IPS DF 4.7 (cell line): ENCODE results near the gene ACOX3.
"Not testable (repeated sequence)": the region's sequence is repeated elsewhere in the genome, so short reads cannot be mapped to it uniquely, and the experiment has no call there.

ENCODE experiments used
- DNase-seq: peaks from one replicate; pipeline ENCODE4 v3.0.0-alpha.2; 2013; ENCODE audit warnings: low spot score; ENCODE audit errors: extremely low read depth

Gene ACOX3

DNA sequence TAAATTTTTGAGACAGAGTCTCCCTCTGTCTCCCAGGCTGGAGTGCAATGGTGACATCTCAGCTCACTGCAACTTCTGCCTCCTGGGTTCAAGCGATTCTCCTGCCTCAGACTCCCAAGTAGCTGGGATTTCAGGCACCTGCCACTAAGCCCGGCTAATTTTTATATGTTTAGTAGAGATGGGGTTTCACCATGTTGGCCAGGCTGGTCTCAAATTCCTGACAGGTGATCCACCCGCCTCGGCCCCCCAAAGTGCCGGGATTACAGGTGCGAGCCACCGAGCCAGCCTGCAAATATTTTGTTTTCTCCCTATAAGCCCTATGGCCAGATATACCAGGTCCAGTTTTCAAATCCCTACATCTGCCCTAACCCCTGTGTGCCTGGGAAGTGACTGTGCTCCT is 99.2 kb downstream of the ACOX3 start:
- DNase-seq: not testable (repeated sequence)

- DNase-seq: no peak
Measured at GRCh38 chr4:8340781-8341241, 99.7 kb downstream of the ACOX3 start.

DNA sequence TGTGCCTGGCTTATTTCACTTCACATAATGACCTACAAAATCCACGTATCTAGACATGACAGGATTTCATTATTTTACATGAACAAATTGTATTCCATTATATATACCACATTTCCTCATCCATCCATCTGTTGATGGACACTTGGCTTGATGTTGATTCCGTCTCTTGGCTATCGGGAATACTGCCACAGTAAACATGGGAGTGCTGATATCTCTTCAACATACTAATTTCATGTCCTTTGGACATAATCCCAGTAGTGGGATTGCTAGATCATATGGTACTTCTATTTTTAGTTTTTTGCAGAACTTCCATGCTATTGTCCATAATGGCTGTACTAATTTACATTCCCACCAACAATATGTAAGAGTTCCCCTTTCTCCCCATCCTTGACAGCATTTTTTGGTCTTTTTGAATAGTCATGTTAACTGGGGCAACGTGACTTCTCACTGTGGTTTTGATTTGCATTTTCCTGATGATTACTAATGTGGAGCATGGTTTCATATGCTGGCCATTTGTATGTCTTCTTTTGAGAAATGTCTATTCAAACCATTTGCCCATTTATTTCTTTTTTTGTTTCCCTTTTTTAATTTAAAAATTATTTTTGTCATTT is 102.1 kb downstream of the ACOX3 start:
- no peak for DNase-seq

DNA sequence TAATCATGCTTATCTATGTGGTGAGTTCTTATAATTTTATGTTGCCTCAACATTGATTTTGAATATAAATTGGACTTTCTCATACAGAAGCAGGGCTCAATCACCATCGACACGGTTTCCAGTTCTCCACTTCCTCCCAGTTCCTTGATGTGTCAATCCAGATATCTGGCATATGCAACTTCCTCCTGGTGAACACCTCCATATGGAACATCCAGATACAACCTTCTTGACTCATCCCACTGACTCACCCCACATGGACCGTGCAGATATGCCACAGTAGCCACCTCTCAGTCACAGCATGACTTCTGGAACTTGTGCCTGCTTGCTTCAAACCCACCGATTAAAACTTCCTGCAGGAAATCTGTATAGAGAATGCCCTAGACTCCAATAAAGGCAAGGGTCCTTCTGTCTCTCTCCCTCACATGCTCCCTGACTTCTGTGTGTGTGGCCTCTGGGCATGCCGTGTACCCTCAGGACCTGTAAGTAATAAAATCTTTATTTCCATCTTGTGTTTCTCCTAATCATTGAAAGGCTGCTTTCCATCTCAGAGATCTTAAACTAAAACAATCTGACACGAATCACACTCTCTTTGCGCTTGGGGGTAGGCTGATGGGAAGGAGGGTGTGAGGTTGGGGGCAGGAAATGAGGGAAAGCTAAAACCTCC is 104.0 kb downstream of the ACOX3 start:
- DNase-seq: no peak

- DNase-seq: no peak
Measured at GRCh38 chr4:8335848-8336247, 104.7 kb downstream of the ACOX3 start.

DNA sequence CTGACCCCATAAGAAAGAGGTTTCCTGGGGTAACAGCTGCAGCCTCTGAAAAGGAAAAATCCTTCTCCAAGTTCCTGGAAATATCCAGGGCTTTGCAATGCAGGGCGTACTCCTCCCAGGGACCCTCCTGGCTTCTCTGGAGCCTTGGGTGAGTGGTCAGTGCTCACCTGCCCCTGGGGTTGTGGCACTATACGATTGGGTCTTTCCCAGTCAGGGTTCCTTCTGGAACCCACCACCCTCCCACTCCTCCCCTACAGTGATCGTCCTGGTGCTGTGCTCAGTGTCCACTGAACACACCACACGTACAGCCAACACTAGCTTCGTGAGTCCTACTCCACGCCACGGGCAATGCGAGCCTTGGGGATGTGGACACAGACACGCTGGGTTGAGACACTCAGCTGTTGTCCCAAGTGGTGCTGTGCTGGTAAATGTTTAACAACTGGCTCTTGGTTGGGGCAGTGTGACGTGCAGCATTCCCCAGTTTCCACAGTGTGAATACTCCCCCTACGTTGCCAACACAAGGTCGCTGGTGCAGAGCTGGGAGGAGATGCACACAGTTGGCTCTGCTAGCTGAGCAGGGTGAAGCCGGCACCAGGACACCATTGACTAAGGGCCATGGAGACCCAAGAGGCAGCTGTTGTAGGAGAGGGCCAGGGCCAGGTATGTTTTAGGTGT is 105.6 kb downstream of the ACOX3 start:
- no peak for DNase-seq

DNA sequence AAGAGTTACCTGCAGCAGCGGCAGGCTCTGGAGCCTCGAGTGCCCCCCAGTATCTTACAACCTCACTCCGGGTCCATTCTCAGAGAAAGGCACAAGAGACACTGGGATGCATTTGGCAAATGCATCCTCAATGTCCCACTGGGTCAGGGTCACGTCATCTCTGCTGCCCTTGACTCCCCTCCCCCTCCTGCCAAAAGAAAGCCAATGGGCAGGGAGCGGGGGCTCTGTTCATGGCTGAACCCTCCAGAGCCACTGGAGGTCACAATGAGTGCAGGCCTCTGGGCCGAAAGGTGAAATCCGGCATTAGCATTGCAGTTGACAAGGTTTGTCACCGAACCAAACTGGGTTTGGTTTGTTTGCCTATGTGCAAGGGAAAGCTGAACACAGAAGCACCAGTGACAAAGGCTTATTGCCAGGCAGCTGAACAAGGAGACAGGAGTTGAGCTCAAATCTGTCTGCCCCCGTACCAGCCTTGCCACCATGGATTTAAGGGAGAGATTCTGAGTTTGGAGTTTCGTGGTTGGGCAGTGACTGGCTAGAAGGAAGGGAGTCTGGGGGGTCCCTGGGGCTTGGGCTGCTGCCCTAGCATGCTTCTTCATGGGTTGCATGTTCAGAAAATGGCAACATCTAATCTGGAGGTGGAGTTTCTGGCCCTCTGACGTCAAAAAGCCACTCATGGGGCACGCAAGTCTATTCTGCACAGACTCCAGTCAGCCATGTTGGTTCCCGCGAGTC is 106.6 kb downstream of the ACOX3 start:
- DNase-seq: no peak

- no peak for DNase-seq
Measured at GRCh38 chr4:8332891-8333331, 107.6 kb downstream of the ACOX3 start.

- DNase-seq: no peak
Measured at GRCh38 chr4:8332038-8332857, 108.3 kb downstream of the ACOX3 start.

- no peak for DNase-seq
Measured at GRCh38 chr4:8331575-8331955, 109.0 kb downstream of the ACOX3 start.

GRCh38 chr4:8330821-8331574 is 109.5 kb downstream of the ACOX3 start:
- DNase-seq: no peak

DNA sequence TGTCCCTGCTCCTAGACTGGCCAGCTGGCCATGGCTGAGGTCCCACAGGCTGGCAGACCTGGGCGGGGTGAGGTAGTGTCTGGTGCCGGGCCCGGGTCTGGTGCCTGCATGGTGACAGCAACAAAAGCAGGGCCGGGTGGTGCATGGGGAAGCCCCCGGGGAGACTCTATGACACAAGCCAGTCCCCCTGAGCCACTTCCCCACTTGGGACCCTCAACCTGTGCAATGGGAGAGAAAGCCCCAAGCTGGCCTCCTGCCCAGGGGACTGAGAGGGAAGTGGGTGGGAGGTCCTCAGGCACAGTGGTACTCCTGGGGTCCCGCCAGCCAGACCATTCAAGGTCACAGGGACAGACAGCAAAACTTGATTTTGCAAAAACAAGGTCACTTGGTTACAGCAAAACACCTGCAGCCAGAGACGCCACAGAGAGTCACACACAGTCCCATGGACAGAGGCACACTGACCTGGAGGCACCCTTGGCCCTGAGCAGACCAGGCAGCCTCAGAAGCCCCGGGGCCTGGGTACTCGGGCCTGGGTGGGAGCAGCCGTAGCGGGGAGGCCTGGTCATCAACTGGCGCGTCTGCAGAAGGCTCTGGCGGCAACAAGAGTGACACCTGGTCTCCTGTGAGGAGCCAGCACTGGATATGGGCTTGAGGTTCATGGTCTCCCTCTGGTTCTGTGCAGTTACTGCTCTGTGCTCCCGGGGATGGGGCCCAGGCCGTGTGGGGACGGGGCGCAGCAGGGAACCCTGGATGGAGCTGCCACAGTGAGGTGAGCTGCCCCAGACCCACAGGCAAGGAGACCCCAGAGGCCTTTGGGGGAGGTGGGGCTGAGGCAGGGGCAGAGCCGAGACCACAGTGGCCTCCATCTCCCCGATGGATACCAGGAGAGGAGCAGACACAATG is 110.4 kb downstream of the ACOX3 start:
- no peak for DNase-seq

DNA sequence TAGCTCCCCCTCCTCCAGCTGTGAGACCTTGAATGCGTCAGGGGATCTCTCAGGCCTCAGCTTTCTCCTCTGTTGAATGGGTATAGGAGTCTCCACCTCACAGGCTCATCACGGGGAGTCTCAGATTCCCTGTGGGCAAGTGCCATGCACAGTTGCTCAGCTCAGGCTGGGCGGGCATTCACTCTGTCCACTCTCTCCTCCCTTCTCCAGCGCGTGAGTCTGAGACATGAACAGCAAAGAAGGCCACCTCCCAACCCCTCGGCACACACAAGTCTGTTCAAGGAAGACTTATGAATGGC is 111.0 kb downstream of the ACOX3 start:
- DNase-seq: no peak

- no peak for DNase-seq
Measured at GRCh38 chr4:8328866-8329559, 111.5 kb downstream of the ACOX3 start.

DNA sequence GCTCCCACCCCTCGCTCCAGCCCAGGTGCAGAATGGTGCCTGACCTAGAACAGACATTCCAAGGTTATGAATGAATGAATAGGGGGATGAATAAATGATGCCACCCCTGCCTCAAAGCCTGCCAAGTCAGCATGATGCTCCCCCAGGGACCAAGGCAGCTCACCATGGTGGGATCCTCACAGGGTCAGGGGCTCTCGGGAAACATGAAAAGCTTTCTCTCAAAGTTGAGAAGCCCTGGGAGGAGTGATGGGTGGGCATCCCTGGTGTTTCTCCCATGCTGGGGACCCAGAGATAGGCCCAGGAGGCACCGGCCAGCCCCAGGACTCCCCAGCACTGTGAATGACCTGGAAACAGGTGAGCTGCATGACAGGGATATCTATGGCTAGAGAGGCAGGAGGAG is 112.1 kb downstream of the ACOX3 start:
- no peak for DNase-seq

DNA sequence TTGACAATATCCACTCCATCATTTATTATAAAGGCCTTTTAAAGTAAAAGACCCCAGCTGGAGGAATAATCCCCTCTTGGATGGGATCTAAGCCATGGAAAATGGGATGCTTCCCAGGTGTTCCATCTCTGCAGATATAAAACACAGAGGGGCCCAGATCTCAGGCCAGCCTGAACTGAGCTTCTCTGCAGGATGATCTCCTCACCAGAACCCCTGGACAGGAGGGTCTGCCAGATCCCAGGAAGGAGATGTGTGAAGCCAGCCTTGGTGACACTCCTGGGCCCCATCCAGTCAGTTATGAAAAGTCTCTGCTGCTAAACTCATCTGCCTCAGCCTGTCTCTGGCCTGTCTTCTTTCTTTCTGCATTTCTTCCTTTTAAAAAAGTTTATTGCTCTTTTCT is 114.3 kb downstream of the ACOX3 start:
- no peak for DNase-seq

DNA sequence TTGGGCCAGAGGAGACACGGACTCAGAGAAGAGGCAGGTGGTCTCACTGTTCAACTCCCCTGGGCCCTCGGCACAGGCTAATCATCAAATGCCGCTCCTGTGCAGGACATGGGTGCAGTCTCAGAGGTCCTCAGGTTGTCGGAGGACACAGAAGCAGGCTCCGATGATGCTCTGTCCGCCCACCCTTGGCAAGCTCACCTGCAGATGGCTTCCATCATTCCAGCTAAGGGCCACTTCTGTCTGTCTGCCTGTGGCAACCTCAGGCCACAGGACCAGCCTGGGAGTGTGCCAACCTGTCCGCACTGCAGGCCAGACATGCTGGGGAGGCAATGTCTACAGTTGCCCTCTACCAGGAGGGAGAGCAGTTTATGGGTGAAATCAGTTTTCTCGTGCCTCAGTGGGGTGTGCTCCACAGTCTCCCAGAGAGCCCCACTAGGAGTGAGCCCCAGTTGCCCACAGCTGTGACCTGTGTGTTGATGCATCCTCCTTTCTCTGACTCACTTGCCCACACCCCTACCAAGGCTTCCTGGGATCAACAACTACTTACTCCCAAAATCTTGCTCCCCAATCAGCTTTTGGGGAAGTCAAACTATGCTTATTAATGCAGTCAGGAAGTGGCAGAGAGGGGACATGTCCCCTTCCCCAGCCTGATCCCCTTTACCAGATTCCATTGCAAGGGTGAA is 115.1 kb downstream of the ACOX3 start:
- no peak for DNase-seq

DNA sequence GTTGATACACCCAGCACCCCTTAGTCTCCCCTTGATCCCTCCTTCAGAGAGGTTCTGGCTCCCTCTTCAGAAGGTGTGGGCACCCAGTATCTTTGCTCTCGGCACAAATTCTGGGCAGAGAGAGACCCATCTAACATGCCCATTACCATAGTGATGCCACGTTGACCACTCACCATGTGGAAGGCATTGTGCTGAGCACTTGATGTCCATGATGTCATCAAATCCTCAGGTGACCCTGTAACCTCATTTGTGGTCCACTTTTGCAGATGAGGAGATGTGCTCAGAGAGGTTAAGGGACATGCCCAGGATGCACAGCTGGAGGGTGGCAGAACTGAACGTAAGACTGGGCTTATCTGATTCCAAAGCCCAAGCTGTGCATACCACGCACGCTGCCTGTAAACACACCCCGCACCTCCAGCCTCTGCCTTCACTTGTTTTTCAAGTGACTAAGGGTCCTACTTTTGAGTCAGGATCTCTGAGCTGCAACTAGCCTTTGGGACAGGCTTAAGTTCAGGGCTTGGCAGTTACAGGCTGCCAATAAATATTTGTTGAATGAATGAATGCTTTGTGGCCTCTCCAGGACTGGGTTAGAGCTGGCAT is 115.8 kb downstream of the ACOX3 start:
- DNase-seq: no peak
